Activated CD4-positive, alpha-beta T cell treated with anti-CD3 and anti-CD28 coated beads, Interleukin-2, amount 50 U/mL, for 48 hours (primary cell): ENCODE data around the gene CAD.

Experiments
- DNase-seq, 2 experiments: peaks; one replicate each; pipeline ENCODE4 v3.0.0-alpha.2; 2020

CAD gene

DNA sequence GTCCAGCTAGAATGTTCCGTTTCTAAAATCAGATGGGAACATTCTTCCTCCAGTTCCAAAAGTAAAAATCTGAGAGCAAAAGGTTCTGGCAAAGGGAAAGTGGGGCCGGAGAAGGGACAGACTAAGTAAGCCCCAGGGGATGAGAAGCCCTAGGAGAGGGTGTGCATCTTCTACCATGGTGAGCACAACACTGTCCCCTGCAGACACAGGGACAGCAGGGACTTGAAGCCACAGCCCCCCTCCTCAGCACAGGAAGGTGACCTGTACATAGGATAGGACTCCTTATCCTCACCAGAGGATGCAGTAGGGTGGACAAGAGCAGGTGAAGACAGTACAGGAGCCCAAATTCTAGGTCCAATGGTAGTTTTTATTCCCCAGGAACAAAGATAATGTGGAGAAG, 17.9 kb upstream of the CAD start:
- DNase-seq: no peak

DNA sequence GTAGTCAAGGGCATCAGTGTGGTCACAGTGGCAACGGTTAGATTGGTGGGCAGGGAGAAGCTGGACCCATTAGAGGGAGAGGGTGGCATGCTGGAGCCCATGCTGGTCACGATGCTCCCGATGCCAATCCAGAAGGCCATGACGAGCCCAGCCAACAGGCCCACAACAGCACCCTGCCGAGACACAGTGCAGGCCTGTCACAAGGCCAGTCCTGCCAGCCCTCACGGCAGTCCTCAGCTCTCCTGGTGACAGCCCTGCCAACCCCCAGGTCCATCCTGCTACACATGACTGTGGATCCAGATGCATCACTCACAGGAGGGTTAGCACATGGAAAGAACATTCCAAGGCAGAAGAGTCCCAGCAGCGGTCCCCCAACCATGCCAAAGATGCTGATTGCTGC, 15.5 kb upstream of the CAD start:
- no peak for DNase-seq

DNA sequence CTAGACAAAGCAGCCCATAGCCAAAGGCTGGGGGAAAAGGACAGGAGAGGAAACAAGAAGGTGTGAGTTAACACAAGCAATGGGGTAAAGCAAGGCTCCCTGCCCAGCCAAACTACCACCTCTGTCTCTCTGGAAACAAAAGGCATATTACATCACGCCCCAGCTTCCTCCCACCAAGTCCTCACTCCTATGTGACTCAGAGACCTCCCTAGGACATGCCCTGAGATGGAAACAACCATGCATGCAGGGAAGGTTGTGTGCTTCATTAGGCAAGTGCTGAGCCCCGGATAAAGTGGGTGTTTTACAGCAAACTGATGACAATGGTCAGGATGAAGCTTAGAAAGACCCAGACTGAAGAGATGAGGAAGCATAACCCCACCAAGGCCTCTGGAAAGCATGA, 14.3 kb upstream of the CAD start:
- no peak for DNase-seq

DNA sequence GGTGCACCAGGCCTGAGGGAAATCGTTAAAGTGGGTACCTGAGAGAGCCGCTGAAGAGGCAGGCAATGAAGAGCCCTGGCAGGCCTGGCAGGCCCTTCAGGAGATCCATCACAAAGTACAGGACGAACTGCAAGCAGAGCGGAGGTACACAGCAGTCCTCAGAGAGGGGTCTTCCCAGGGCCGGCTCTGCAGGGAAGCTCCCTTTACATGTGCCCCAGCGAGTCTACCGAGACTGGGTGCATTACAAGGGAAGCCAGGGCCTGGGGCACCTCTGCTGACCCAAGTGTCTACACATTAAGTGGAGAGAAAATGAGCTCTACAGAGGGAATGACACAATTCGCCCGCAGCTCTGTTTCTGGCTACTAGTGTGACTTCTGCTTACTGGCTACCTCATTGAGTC, 13.4 kb upstream of the CAD start:
- no peak for DNase-seq

DNA sequence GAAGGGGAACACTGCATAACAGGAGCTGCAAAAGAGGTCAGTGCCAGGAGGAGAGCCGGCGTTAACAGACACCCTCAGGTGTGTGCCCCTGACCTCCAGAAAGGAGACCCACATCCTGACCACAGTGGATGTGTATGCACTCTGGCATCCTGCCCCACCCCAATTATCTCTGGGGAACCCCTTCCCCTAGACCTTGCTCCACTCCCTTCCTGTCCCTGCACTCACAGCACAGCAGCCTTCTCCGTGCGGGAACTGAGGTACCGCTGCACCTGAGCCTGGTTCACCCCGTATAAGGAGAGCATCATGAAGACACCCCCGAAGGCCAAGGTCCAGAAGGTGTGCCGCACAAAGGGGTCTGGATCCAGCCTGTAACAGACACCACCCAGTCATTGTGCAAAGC, 12.6 kb upstream of the CAD start:
- no peak for DNase-seq

DNA sequence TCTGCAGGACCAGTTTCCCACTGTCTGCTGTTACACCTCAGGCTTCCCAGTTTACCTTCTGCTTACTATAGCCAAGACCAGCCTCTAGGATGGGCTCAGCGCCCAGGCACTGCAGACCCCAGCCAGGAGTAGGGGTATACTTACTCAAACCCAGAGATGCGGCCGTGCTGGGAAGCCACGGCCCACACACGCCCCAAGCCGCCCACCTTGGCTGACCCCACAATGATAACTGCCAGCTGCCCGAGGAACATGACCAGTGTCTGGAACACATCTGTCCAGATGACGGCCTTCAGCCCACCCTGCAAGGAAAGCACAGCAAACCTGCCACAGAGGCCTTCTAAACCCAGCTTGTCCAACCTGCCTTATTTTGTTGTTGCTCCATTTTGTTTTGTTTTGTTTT, 12.0 kb upstream of the CAD start:
- DNase-seq: no peak

DNA sequence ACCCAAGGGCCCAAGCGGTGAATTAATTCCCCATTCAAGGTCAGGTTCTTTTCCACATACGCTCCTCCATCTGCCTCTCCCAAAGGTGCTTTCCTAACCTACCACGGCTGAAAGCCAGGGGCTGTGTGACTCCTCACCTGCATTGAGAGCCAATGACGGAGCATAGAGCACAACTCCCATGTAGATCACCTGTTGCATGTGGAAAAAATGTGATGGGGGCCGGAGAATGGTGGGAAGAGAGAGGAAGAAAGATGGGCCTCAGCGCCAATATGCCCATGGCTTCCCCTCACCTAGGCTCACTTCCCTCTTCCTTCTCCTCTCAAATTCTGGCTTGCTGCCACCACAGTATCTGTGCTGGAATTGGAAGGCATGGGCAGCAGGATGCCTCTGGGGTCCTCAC, 10.8 kb upstream of the CAD start:
- DNase-seq: no peak

DNA sequence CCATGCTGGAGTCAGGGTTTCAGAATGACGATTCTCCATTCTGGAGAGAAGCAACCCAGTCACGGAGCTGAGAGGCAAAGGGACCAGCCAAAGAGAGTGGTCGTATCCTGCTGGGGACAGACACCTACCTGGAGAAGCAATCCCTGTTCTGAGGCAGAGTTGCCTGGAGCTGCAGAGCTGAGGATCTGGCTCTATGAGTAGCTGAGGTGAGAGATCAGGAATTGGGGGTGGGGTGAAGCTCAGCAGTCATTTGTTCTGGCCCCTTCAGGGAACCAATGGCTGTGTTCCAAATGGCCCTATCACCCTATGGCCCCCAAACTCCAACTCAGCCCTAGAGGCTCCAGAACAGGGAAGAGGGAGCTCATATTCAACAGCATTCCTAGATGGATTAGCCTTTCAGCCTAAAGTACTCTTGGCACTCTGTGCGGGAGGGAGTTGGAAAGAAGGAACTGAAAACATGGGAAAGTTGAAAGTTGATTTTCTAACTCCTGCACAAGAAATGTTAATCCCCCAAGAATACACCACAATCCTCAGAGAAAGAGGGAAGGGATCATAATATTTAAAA, 8.6 kb upstream of the CAD start:
- no peak for DNase-seq

DNA sequence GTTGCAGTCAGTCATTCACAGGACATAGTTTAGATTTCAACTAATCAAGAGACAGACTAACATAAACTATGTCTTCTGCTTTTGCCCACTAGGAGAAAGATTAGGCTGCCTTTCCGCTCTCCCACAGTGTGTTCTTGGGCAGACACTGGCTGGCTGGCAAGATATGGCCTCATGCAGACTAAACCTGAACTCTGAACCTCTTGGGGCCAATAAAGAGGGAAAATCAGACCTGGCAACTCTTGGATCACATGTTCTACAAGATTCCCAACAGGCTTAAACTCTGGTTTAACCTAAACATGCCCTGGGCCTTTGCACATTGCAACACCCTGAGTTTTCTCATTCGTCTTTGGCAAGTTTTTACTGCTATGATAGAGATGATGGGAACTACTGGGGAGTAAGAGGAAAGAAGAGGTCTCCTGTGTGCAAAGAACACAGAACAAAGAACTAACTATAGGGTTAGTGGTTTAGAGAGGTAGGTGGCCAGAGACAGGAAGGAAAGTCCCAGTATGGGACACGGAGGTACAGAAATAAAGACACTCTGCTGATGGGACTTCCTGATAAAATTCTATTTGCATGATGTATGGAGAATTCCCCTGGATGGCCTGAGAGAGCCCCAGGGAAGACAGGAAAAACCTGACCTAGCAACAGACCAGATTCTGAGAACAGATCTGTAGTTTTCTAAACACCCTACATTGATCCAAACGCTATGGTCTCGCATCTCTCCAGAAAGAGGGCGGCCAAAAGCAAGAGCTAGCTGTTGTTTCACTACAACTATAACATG, 7.4 kb upstream of the CAD start:
- DNase-seq: no peak

DNA sequence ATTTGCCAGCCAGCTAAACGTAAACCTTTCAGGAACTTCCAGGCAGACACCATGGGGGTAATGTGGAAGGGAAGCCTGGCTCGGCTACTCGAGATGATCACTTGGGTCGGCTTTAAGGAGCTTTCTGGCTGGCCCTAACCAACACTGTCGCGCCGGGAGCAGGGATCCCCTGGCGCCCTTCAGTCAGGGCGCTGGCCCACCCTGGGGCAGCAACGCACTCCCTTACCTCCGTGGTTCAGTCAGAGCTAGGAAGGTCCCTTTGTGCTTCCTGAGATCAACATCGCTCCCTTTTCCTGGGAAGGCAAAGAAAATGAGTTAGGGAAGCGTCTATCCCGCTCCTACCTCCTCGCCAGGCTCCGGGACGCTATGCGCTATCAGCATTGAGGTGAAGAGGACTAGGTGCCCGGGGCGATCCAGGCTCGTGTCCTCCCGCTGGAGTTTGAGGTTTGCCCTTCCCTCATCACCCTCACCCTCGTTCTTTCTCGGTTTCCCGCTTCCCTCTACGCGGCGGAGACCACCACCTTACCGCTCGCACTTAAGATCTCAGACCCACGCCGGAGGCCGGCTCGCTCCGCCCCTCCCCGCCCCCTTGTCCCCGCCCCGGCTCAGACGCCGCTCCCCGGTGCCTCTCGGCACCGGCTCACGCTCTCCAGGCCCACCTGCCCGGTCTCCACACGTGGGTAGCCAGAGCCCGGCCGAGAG, 5.8 kb upstream of the CAD start:
- DNase-seq: no peak

DNA sequence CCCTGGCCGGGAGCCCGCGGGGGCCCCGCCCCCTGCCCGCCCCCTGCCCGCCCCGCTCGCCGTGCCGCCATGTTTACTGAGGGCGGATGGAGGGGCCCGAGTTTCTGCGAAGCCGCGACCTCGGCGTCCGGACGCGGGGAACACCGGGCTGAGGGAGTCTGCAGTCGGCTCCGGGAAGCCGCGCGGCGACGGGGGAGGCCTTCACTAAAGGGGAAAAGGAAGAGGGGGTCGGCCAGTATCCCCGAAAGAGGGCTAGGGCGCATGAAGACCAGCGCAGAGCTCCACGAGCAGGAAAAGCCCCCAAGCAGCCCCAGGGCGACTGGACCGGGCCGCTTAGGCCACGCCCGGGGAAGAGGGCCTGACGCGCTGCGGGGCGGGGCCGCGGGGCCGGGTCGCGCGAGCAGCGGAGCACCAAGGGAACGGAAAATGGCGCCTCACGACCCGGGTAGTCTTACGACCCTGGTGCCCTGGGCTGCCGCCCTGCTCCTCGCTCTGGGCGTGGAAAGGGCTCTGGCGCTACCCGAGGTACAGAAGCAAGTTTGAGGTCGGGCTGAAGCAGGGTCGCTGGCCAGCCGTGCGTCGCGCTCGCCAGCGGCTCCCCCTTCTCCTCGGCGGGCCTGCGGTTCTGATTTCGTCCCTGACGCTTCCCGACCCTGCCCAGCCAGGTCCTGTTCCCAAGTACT, 5.1 kb upstream of the CAD start, which contains the start of the genes ATRAID and SLC5A6:
Gene ATRAID (plus strand): TSS at position 99 of the 683 bp plus-strand sequence. CDS start 328 bp downstream, at position 427.
Gene SLC5A6 (minus strand): TSS at position 326 of the 683 bp plus-strand sequence. CDS start 4,618 bp downstream, outside the sequence.
- peak; percentile 86 to 88 for DNase-seq

DNA sequence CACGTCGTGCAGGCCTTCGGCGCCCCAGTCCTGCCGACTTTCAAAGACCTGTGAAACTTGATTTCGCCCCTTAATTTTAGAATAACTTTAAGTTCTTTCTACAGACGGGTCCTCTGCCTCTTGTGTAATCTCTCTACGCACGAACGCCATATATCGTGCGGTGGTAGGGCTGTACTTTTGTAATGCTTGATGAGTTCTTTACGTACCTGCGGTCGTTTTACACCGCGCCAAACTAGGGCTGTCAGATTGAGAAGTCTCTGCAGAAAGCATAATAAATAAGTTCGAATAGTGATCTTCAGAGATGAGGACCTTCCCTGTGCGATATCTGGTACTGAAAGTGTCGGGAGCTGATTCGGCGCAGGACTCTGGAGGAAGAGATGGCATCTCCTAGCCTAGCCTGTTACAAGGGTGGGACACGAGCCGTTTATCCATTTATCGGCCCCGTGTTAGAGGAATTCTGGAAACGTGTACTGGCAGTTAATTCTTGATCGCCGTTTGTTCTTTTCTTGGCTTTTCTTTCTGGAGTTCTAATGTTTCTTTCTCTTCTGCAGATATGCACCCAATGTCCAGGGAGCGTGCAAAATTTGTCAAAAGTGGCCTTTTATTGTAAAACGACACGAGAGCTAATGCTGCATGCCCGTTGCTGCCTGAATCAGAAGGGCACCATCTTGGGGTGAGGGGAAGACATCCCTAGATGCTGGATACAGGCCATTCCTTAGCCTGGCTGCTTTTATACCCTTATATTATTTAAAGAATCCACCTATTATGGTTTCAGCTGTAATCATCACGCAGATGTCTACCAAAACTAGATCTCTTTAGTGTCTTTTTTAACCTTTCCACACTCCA, 4.3 kb upstream of the CAD start:
- DNase-seq: peak; percentile 5 to 14

DNA sequence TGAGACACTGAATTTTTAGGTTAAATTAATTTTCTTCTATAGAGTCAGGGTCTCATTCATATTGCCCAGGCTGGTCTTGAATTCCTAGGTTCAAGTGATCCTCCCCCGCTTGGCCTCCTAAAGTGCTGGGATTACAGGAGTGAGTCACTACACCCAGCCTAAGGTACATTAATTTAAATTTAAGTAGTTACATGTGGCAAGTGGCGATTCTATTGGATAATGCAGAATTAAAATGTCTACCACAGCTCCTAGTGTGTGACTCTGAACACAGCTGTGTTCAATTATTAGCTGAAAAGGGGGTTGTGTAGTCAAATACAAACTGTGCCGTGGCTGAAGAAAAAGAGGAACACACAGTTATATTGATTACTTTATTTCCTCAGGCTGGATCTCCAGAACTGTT, 2.2 kb upstream of the CAD start:
- no peak for DNase-seq

DNA sequence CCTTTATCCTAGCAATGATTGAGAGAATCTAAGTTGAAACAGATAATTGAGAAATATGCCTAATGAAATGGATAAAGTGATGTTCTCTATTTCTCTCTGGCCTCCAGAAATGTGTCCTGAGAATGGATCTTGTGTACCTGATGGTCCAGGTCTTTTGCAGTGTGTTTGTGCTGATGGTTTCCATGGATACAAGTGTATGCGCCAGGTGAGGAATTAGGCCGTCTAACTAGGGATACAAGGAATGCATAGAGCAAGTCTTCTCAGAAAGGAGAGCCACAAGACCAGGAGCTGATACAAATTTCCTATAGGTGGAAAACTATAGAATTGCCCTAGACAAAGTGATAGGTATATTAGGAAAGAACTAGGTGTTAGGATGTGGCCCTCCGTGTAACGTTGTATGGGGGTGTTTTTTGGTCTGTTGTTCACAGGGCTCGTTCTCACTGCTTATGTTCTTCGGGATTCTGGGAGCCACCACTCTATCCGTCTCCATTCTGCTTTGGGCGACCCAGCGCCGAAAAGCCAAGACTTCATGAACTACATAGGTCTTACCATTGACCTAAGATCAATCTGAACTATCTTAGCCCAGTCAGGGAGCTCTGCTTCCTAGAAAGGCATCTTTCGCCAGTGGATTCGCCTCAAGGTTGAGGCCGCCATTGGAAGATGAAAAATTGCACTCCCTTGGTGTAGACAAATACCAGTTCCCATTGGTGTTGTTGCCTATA, 592 bp upstream of the CAD start:
- DNase-seq: no peak

DNA sequence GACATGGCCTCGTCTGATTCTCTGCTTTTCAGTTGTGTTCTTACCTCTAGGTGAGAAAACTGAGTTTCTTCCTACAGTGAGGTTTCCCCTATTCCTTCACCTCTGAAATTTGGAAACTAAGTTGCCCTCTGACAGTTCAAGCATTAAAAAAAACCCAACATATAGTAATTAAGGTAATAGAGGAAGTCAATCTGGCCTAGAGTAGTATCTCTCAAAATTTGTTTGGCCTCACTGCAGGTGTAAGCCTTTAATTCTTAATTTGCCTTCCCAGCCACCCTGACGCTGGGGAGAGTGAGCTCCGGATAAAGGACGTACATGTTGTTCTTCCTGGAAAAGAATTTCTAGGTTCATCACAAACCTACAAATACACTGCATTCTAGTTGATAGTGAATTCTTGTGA, 1.4 kb downstream of the CAD start:
- no peak for DNase-seq

DNA sequence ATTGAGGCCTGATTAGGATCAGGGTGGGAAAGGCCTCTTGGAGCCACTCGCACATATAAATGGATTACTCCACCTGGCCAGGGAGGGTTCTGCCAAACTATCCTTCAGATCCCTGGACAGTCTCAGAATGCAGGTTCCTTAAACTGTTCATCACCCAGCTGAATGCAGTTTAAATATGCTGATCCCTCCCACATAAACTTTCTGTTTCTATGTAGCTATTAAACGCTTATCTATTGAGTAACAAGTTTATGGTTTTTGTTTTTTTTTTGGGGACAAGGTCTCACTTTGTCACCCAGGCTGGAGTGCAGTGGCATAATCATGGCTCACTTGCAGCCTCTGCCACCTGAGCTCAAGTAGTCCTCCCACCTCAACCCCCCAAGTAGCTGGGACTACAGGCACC, 1.9 kb downstream of the CAD start:
- no peak for DNase-seq

DNA sequence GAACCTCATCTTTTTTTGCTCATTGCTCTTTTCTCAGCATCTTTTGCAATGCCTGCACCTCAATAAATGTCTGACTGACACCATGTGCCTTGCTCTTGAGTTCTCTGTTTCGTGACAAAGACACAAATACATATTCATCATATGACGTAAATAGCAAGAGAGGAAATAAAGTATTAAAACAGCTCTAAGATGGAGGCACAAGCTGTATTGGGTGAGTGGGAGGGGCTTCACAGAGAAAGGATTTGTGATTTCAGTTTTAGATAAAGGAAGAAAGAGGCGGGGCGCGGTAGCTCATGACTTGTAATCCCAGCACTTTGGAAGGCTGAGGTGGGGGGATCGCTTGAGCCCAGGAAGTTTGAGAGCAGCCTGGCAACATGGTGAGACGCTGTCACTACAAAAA, 2.9 kb downstream of the CAD start:
- DNase-seq: no peak

DNA sequence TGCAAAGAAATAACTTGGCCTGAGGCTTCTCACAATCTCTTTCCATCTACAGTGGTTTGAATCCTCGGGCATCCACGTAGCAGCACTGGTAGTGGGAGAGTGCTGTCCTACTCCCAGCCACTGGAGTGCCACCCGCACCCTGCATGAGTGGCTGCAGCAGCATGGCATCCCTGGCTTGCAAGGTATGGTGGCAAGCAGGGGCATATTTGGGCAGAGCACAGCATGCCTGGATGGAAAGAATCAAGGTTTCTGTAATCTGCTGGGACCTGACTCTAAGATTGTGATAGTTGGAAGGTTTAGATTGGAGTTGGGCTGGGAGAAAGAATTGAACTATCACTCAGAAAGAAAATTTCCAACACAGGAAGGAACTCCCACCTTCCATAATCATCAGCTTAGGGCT, 4.0 kb downstream of the CAD start:
- DNase-seq: no peak

DNA sequence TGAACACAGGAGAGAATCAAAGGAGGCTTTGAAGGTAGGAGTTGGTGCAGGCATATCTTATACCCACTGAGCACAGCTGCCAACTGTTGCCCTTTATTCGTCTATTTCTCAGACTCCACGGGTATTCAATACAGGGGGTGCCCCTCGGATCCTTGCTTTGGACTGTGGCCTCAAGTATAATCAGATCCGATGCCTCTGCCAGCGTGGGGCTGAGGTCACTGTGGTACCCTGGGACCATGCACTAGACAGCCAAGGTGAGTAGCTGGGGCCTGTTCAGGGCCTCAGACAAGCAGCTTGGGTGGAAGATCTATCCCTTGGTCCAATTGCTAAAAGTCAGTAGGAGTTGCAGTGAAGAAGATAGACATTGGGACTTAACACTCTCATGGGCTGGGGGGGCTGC, 5.2 kb downstream of the CAD start:
- no peak for DNase-seq

DNA sequence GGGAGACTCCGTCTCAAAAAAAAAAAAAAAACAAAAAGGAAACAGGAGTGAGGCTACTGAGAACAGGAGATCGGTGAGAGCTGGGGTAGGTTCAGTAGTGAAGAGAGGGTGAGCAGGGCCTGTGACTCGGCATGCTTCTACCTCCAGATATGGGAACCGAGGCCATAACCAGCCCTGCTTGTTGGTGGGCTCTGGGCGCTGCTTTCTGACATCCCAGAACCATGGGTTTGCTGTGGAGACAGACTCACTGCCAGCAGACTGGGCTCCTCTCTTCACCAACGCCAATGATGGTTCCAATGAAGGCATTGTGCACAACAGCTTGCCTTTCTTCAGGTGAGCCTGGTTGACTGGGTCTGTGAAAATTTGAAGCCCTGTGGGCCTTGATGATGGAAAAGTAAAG, 6.2 kb downstream of the CAD start:
- DNase-seq: no peak

DNA sequence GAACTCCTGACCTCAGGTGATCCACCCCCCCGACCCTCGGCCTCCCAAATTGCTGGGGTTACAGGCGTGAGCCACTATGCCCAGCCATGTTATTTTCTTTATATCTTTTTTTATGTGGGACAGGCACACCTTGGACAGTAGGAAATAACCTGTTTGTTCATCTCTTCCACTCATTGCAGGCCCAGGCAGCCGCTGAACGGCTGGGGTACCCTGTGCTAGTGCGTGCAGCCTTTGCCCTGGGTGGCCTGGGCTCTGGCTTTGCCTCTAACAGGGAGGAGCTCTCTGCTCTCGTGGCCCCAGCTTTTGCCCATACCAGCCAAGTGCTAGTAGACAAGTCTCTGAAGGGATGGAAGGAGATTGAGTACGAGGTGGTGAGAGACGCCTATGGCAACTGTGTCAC, 8.4 kb downstream of the CAD start:
- DNase-seq: no peak

DNA sequence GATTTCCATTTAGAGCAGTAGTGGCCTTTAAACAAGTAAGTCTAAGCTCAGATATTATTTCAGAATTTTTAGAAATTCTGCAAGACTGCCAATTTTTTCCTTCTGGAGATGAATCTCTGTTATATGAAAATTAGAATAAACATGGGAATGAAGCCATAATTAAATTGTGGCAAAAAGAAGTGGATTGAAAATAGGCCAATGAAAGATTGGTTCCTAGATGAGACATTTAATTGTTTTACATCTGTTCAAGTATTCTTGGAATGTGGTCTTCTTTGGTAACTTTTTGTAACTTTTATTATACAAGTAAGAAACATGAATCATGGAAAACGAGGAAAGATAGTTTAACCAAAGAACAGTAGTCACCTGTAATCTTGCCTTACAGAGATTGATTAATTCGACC, 10.3 kb downstream of the CAD start:
- no peak for DNase-seq
